HG03039 (cell line): Measurements from ENCODE around the gene TMEM175.

ENCODE experiments used
- ATAC-seq: cut with Tn5 transposase; IDR thresholded peaks from one replicate; pipeline ENCODE4 v1.9.1; 2021; ENCODE audit warnings: mild to moderate bottlenecking, moderate library complexity; ENCODE audit not compliant: unreplicated experiment

The TMEM175 gene

DNA sequence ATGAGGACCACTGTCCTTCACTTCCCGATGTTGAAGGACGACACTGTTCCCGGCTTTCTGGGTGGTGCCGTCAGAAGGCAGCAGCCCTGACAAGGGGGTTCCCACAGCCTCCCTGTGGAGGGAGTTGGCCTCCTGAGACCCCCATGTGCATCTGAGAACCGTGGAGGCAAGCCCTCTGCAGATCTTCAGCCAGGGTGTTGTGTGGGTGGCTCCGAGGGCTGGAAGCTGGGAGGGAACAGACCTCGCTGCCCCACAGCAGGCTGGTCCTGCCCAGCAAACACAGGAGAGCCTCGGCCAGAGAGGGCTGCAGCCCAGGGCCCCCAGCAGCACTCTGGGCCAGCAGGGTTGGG, 24.9 kb downstream of the TMEM175 start:
- no peak for ATAC-seq

DNA sequence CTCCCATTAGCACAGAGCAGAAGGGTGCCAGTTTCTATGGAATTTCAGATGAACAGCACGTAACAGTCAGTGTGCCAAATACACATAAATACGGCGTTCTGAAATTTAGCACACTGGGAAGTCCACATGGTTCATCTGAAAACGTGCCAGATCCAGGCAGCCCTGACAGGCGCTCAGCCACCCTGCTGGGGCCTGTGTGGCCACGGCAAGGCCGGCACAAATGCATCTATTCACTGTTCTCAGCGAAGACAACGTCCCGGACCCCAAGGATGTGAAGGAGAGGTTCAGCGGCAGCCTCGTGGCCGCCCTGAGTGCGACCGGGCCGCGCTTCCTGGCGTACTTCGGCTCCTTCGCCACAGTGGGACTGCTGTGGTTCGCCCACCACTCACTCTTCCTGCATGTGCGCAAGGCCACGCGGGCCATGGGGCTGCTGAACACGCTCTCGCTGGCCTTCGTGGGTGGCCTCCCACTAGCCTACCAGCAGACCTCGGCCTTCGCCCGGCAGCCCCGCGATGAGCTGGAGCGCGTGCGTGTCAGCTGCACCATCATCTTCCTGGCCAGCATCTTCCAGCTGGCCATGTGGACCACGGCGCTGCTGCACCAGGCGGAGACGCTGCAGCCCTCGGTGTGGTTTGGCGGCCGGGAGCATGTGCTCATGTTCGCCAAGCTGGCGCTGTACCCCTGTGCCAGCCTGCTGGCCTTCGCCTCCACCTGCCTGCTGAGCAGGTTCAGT, 25.5 kb downstream of the TMEM175 start:
- ATAC-seq = no peak

DNA sequence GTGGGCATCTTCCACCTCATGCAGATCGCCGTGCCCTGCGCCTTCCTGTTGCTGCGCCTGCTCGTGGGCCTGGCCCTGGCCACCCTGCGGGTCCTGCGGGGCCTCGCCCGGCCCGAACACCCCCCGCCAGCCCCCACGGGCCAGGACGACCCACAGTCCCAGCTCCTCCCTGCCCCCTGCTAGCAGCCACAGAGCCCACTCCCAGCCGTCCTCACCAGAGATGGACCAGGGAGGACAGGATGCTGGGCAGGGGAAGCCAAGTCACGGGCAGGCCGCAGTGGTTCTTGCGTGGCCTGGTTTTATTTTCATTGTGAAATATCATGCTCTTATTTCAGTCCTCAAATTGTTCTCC, 26.0 kb downstream of the TMEM175 start:
- ATAC-seq = no peak

DNA sequence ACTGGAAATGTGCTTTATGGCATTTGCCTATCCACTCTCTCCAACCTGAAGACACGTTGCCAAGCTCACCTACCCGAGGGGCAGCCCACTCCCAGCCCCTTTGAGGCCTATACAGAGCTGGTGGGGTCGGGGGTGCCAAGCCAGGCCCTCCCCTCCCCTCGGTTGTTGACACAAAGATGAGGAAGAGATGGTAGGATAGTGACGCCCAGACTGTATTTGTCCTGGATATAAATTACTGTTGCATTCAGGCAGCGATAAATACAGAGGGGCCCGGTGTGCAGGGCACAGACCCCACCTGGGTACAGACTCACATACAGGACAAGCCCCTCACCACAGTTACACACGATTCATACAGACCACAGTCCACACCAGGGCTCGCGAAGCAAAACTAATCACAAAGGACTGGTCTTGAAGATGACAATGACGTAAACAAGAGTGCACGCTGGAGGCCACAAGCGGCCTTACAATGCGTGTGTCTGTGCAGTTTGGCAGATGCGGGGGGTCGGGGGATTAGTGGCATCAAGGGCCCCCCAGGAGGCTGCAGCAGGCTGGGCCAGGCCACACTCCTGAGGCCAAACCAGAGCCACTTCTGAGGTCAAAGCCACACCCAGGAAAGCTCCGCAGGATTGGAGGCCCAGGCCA, 26.6 kb downstream of the TMEM175 start:
- ATAC-seq = no peak

DNA sequence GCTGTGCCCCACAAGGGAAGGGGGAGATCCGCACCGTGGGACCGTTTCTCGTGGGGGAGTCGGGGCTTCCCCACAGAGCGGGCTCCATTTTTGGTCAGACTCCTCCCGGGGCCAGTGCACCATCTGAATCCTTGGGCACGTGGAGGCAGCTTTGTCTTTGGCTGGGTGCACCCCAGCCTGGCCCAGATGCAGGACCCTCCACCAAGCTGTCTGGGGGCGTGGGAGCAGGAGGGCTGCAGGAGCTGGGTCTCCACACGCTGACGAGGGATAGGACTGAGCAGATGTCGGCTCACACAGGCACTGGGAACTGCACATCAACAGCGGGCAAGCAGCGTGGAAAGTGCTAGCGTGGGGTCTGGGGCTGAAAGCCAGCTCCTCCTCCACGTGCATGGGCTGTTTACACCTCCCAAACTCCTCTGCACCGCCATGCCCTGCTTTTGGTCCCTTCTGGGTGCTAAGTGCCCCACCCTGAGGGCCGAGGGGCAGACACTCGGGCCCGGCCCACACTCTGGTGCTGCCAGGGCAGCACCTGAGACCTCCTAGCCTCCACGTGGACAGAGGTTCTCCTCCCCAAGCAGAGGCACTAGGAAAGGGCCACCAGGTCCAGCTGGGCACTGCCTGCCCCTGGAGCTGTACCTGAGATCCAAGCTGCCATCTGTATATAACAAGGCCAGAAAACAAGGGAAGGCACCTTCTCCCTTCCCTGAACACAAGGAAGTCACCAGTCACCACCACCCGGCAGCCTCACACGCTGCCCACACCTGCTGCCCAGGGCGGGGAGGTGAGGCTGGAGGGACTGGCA, 27.3 kb downstream of the TMEM175 start:
- ATAC-seq = no peak

DNA sequence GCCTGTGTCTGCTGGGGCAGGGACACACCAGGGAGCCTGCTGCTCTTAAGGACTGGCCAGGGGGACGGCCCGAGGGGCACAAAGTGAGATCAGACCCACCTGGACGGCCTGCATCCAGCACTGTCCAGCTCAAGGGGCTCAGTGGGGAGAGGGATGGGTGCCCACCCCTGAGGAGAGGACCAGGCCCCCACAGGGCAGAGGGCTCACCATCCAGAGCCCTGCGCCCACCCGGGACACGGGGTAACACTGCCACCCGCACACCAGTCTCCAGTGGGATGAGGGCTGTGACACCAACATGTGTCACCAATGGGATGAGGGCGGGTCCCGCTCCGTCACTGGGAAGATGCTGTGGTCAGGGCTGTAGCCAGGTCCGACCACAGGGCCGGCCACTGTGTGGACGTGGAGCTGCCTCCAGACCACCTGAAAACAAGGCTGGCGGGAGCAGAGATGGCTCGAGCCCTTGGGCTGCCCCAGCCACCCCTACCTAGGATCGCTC, 27.9 kb downstream of the TMEM175 start:
- ATAC-seq = no peak

DNA sequence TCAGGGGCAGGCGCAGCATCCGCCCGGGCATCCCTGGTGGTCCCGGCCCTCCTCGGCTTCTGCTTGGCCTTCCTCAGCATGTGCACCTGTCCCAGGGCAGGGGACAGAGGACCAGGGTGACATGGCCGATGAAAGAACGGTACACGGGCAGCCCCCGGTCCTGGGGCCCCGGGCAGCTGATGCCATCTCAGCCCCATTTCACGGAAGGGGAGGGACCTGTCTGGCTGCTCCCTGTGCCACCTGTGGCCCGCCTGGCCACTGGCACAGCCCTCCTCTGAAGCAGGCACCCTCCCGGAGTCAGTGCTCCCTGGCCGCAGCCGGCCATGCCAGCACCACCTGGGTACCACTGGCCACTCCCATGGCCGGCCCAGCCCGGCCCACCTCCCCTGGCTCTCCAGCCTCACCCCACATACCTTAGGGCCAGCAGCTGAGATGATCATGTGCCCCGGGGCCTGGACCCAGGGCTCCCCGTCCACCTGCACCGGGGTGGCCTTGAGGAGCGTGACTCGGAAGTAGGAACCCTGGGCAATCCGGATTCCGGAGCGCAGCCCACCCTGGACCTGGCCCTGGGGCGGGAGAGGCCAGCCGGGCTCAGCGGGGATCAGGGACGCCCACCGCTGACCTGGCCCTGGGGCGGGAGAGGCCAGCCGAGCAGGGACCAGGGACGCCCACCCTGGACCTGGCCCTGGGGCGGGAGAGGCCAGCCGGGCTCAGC, 28.5 kb downstream of the TMEM175 start:
- ATAC-seq = no peak

DNA sequence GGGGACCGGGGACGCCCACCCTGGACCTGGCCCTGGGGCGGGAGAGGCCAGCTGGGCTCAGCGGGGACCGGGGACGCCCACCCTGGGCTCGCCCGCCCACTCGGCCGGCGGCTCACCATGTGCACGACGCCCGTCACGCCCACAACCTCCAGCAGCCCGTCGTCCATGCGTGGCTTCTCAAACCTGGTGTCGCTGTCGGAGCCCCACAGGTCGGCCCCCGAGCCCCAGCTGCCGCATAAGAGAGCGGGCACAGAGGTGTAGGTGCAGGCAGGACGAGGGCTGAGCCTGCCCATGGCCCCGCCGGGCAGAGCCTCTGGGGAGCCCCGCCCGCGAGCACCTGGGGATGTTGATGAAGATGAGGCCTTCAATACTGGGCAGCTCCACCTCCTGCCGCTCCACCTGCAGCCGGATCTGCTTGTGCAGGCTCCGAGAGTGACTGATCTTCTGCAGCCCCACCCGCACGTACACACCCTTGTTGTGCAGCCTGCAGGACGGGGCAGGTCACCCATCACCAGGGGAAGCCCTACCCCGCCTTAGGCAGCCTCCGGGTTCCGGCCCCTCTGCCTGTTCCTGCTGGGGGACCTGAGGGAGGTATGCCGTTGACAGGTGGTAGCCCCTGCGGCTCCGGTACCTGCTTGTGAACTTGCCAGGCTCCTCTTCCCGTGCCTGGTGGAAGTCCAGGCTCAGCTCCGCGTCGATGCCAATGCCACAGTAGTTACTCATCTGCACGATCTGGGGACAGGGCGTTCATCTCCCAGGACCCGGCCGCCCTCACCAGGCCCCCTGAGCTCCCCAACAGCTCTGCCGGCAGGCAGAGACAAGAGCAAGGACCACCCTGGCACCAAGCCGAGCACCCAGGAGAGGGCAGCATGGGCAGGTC, 29.3 kb downstream of the TMEM175 start:
- ATAC-seq = no peak

DNA sequence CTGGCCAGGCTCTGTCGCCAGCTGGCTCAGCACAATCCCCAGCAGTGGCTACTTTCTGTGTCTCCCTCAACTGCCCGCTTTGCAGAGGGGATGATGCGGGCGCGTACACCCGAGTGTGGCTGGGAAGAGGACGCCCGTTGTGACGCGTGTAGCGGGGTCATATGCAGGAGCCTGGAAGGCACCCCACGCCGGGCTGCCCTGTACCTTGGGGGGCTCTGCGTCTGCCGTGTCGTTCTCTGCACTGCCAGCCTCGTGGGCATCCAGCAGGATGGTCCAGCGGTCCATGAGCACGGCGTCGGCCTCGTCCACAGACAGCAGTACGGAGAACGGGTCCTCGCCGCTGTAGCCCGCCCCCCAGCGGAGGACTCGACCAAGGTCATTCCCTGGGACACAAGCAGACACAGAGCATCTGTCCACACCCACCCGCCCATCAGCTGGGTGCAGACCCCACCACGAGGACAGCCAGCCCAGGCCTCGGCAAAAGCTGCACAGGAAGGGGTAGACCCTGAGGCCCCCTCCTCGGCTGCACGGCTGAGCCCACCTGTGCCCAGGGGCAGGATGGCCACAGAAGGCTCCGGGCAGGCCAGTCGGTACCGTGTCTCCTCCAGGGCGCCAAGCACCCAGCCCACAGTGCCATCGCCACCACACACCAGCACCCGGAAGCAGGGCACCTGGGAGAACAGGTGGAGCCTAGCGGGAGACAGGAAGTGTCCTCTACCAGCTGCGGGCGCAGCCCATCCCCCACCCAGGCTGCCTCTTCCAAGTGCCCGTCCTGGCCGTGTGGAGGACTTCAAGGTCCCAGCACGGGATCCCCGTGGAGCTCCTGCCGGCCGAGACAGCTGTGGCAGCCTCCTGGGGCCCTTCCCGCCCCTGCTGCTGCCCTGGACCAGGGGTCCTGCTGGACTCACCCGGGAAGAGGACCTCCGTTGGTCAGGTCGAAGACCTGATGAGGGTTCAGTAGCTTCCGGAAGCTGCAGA, 30.3 kb downstream of the TMEM175 start:
- no peak for ATAC-seq

DNA sequence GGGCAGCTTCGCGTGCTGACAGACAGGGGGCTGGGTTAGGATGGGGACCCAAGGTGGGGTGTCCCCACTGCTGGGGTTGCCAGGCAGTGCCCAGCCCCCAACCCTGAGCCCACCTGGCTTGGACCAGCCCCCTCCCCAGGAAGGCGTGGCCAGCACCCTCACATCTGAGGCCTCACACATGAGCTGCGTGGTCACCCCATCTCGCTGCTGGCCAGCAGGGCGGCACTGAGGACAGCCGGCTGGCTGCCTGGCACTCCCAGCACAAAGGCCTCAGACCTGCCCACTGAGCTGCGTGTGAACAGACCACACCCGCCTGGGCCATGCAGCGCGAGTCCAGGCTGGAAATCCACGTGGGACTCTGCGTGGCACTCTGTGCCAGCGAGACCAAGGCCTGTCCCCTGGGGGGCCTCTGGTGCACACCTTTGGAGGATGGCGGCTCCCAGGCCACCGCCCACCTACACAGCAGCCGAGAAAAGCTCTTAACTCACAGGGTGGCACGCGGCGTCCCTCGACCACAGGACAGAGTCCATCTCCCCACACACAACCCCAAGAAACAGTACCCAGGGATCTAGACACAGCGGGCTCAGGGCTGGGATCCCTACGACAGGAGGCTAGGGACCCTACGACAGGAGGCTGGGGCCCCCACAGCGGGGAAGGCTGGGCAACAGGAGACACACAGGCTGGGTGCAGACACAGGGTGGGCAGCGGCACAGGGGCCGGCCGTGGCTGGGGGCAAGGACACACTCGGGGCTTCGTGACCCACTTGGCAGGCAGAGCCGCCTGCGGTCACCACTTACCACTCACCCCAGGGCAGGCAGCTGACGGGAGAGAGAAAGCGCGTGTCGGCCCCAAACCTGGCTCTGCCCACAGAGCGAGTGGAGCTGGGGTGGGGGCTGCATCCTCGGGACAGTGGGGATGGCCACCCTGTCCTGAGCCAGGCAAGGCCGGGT, 31.3 kb downstream of the TMEM175 start:
- no peak for ATAC-seq

DNA sequence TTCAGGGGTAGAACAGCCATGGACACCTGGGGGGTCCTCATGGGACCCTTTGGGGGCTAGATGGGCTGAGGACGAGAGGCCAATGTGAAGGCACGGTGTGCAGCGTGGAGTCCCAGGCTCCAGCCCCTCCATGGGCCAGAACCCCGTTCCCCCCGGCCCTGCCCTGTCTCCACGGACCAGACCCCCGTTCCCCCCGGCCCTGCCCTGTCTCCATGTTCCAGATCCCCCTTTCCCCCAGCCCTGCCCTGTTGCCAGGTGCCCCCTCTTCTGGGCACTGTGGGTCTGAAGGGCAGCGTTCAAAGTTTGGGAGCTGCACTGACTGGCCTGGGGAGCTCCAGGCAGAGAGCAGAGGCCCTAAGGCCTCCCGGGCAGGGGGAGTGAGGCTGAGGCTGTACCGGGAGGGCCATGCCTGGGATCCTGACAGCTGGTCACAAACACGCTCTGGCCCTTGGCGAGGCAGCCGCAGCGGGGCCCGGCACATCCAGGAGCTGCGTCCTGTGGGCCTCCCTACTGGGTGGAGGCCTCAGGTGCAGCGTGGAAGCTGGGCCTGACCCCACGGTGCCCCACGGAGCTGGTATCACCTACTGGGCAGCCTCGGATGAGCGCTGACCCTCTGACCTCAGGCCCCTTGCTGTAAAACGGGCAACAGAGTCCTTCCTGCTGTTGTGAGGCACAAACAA, 32.2 kb downstream of the TMEM175 start:
- ATAC-seq = no peak

DNA sequence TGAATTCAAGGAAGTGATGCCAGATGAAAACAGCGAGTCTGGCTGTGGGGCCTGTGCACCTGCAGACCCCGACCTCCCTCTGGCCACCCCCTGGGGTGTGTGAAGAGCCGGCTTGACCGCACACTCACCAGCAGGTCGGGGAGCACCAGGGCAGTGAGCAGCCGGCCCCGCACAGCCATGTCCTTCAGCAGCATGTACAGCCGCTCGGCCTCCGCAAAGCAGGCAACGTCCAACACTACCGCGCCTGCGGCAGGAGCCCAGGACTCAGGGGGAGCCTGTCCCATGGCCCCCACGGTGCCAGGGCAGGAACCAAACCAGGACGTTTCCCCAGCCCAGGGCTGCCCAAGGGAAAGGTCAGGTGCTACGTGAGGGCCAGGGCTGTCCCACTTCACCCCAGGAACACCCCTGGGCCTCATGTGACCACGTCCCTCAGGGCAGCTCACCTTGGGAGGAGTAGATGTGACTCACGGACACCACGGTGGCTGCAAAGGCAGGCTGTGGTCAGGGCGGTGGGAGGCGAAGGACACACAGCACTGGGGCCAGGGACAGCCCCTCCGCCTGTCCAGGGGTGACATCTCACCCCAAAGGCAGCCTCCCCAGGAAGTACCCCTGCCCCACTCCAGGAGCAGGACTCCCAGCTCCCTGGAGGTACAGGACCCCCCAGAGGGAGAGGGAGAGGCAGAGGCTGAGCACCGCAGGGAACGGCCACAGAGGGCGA, 32.9 kb downstream of the TMEM175 start:
- no peak for ATAC-seq

DNA sequence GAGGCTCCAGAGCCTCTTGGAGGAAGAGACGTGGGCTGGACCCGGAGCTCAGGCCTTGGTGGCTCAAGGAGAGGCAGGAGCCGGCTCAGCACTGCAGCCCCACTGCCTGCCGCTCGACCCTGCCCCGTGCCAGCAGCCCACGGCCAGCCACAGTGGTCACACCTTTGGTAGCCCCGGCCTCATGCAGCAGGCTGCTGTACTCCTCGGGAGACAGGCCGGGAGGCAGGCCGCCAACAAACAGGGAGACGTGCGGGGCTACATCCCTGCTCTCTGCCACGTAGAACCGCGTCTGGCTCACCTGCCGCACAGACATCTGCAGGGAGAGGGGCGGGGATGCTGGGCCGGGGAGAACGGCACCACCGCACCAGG, 33.5 kb downstream of the TMEM175 start:
- no peak for ATAC-seq

DNA sequence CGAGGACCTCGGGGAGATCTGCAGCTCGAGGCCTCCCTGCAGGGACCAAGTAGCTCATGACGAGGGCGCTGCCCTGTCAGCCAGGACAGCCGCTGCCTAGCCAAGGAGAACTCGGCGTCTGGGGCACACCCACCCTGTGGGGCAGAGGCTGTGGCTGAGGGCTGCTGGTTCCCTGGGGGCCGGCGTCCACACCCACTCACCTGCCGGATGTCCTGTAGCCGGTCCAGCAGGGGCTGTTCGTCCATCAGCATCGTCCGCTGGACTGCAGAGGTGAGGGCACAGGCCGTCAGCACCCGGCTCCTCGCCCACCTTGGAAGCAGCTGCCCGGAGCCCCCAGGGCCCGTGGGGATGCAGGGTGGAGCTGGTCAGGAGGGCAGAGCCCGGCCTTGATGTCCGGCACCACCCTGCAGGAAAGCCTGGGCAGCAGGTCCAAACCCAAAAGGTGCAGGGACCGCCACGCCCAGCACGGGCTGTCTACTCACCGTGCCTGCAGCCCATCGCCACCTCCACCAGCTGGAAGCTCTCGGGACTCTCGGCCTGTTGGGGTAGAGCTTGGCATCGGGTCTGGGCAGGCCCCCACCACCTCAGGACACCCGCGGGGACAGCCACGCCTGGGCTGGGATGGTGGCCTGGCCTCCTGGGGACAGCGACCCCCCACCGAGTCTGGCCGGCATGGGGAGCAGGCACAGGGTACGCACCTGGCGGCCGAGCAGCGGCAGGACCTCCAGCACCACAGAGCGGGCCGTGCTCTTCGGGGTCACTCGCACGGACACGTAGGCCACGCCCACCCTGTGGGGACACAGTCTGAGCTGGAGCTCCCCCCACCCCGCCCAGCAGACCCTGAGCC, 34.2 kb downstream of the TMEM175 start:
- no peak for ATAC-seq

DNA sequence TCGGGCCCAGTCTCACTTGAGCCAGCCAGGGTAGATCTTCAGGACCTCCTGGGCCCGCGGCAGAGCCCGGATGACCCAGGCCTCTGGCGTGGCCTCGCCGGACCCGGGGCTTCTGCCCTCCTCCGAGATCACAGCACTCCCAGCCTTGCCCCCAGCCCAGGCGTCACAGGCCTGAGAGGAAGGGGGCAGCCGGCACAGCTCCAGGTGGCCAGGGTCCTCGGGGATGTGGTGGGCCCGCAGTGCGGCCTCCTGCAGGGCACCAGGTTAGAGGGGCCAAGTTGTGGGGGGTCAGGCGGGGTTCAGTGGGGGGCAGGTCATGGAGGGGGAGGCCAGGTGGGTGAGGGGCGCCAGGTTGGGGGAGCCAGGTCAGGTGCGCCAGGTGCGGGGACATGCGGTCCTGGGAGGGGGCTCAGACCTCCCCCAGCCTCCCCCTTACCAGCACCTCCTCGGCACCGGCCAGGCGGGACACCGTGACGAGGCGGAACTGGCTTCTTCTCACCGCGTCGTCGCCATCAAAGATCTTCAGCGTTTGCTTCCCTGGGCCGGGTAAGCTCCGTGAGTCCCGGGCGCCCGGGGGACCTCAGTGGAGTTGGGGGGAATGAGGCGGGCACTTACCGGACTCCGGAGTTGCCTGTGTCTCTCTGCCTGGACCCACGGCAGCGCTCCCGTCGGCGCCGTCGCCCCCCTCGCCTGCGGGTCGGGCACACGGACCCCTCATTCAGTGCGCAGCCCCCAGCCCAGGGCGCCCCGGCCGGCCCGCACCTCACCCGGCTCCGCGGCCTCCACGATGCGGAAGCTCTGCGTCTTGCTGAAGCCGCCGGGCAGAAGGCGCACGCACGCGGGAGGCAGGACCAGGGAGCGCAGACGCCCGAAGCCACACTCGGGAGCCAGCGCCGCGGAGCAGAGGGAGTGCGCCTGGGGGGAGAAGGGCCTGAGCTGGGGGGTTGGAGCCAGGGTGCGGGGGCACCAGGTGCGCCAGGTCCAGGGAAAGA, 35.1 kb downstream of the TMEM175 start:
- no peak for ATAC-seq
